ENCODE results near the gene HAND2.

HAND2 gene

GRCh38 chr4:173529477-173530325, at the start of gene HAND2:
Gene HAND2 (minus strand): TSS chr4:173530229. CDS start chr4:173529289, 940 bp downstream.
- DNase-seq, result no peak

GRCh38 chr4:173578956-173579355, 48.9 kb upstream of the HAND2 start:
- no peak for DNase-seq

GRCh38 chr4:173577963-173578362, 47.9 kb upstream of the HAND2 start:
- DNase-seq, result no peak

GRCh38 chr4:173575482-173576152, 45.6 kb upstream of the HAND2 start:
- DNase-seq, result no peak

- no peak for DNase-seq
These were observed 43.7 kb upstream of the HAND2 start for GRCh38 chr4:173573725-173574124.

GRCh38 chr4:173573286-173573685, 43.3 kb upstream of the HAND2 start:
- no peak for DNase-seq

- no peak for DNase-seq
These were observed 42.6 kb upstream of the HAND2 start for GRCh38 chr4:173572493-173573129.

GRCh38 chr4:173571620-173572019, 41.6 kb upstream of the HAND2 start:
- no peak for DNase-seq

GRCh38 chr4:173565281-173565680, 35.3 kb upstream of the HAND2 start:
- no peak for DNase-seq

- DNase-seq, result no peak
These were observed 34.4 kb upstream of the HAND2 start for GRCh38 chr4:173564461-173564860.

- no peak for DNase-seq
These were observed 30.9 kb upstream of the HAND2 start for GRCh38 chr4:173560896-173561295.

- no peak for DNase-seq
These were observed 26.5 kb upstream of the HAND2 start for GRCh38 chr4:173556398-173557131.

- no peak for DNase-seq
These were observed 17.9 kb upstream of the HAND2 start for GRCh38 chr4:173547889-173548288.

- no peak for DNase-seq
These were observed 16.7 kb upstream of the HAND2 start for GRCh38 chr4:173546776-173547175.

- DNase-seq, result no peak
These were observed 15.4 kb upstream of the HAND2 start for GRCh38 chr4:173545440-173545839.

GRCh38 chr4:173543266-173543665, 13.2 kb upstream of the HAND2 start:
- no peak for DNase-seq

GRCh38 chr4:173539986-173540385, 10.0 kb upstream of the HAND2 start:
- DNase-seq, result no peak

- no peak for DNase-seq
These were observed 8.9 kb upstream of the HAND2 start for GRCh38 chr4:173538909-173539445.

GRCh38 chr4:173538148-173538908, 8.3 kb upstream of the HAND2 start:
- no peak for DNase-seq

- DNase-seq, result no peak
These were observed 7.7 kb upstream of the HAND2 start for GRCh38 chr4:173537613-173538147.

GRCh38 chr4:173536808-173537429, 6.9 kb upstream of the HAND2 start:
- DNase-seq, result no peak

Data from activated effector memory CD4-positive, alpha-beta T cell treated with anti-CD3 and anti-CD28 coated beads, Interleukin-2, amount 50 U/mL, for 16 hours (primary cell).